Dendritic cell treated with granulocyte-macrophage colony-stimulating factor and Interleukin-4, amounts not matched to agents 40 ng/mL and 50 ng/mL, for 4 days (primary cell): Measurements from ENCODE around the gene CCNA2.

ENCODE experiments used
- H3K27ac Mint-ChIP-seq: one replicate; pipeline ENCODE4 v1.8.0; 2022; ENCODE audit warnings: mild to moderate bottlenecking, mixed read lengths
- H3K27me3 Mint-ChIP-seq: one replicate; pipeline ENCODE4 v1.8.0; 2022; ENCODE audit warnings: mild to moderate bottlenecking, mixed read lengths
- H3K36me3 Mint-ChIP-seq: one replicate; pipeline ENCODE4 v1.8.0; 2022; ENCODE audit warnings: low read depth, mixed read lengths
- H3K4me1 Mint-ChIP-seq: one replicate; pipeline ENCODE4 v1.8.0; 2022; ENCODE audit warnings: low read depth, mixed read lengths
- H3K4me3 Mint-ChIP-seq: one replicate; pipeline ENCODE4 v1.8.0; 2022; ENCODE audit warnings: mild to moderate bottlenecking, moderate library complexity, mixed read lengths
- H3K9me3 Mint-ChIP-seq: one replicate; pipeline ENCODE4 v1.8.0; 2022; ENCODE audit warnings: mixed read lengths
- intact Hi-C: fragments of 100-400 bp; cut with micrococcal nuclease; formaldehyde crosslinking; loops from one replicate; pipeline ENCODE4 v1.15.0; 2022

CCNA2 gene

DNA sequence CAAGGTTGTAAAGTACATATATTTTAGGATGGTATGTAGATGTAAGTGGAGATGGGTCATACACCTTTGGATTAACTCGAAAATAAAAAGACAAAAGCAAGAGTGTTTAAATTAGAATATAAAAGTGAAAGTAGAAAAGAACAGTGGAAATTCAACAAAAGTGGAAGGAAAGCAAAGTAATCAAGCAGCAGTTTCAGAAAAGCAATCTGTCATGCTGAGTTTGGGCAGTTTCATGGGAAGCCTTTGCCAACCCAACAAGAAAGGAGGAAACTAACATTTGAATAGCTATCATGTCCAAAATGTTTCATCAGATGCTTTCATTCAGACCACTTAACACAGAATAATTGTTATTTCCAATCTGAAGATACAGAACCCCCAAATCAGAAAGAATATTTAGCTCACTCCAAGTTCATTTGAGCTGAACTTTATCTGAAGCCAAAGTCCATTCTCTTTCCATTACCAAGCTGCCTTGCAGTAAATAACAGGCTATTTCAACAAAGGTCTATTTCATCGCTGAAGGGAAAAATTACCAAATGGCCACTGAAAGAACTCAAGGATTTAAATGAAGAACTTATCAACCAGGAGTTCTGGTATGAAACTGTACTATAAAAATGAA is 24.4 kb downstream of the CCNA2 start:
- Mint-ChIP-seq H3K4me3 (no peak overlapping the region), H3K27me3 (peaks cover 14% of the 10 kb centered on the region), H3K4me1 (peaks cover 18% of the 10 kb centered on the region), H3K9me3 (no peaks in the 10 kb centered on the region), H3K27ac (no peak overlapping the region), H3K36me3 (peaks cover 12% of the 10 kb centered on the region)
- intact Hi-C loops, result no loop called here

GRCh38 chr4:121796283-121796682 is 27.4 kb downstream of the CCNA2 start:
- no peaks in the 10 kb centered on the region for H3K36me3 Mint-ChIP-seq
- no peak overlapping the region for H3K27ac Mint-ChIP-seq
- H3K27me3 Mint-ChIP-seq, result peaks cover 17% of the 10 kb centered on the region
- H3K4me3 Mint-ChIP-seq, result no peak overlapping the region
- peaks cover 12% of the 10 kb centered on the region for H3K4me1 Mint-ChIP-seq
- no peaks in the 10 kb centered on the region for H3K9me3 Mint-ChIP-seq
- intact Hi-C loops, result no loop called here

DNA sequence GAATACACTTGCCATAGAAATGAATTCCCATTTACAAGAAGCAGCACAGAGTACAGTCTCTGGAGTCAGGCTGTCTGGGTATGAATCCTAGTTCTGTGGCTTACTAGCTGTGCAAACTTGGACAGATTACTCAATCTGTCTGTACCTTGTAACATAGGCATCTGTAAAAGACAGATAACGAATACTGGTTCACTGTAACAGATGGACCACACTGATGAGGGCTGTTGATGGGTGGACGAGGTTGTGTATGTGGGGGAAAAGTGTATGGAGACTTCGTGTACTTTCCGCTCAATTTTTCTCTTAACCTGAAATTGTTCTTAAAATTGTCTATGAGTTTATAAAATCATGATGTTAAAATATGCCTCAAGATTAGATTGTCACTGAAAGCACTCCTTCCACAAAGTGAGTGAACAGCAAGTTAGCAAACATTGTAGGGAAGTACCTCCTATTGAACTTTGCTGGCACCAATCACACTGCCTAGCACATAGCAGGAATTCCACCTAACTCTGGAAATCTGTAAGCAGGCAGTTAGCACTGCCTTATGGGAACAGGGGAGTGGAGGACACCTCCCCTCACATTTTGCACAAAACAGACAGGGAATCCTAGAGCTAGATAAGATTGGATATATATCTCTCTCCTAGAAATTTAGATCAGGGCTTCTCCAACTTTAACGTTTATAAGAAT is 29.0 kb downstream of the CCNA2 start:
- Mint-ChIP-seq H3K27me3 (peaks cover 21% of the 10 kb centered on the region), H3K4me1 (peaks cover 5% of the 10 kb centered on the region), H3K4me3 (no peak overlapping the region), H3K27ac (no peak overlapping the region), H3K36me3 (no peaks in the 10 kb centered on the region), H3K9me3 (no peaks in the 10 kb centered on the region)
- intact Hi-C loops, result no loop called here

DNA sequence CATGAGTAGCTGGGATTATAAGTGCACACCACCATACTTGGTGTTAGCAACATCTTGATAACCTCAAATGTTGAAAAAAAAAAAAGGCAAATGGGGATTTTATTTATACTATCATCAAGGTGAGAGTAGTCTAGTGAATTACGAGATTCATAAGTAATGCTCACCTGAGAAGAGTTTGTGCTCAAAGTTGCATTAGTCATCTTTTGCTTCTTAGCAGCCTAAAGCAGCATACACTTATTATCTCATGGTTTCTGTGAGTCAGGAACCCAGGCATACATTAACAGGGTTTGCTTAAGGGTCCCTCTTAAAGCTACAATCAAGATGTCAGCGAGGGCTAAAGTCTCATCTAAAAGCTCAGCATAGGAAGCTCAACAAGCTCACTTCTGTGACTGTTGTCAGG is 30.7 kb downstream of the CCNA2 start:
- peaks cover 9% of the 10 kb centered on the region for H3K4me1 Mint-ChIP-seq

GRCh38 chr4:121791481-121791880 is 32.2 kb downstream of the CCNA2 start:
- intact Hi-C loops, result no loop called here
- H3K27ac Mint-ChIP-seq, result no peak overlapping the region
- H3K9me3 Mint-ChIP-seq, result no peaks in the 10 kb centered on the region
- peaks cover 10% of the 10 kb centered on the region for H3K4me1 Mint-ChIP-seq
- peaks cover 32% of the 10 kb centered on the region for H3K27me3 Mint-ChIP-seq
- H3K36me3 Mint-ChIP-seq, result no peaks in the 10 kb centered on the region
- no peak overlapping the region for H3K4me3 Mint-ChIP-seq

More for the DNA sequence above, 30.7 kb downstream of the CCNA2 start:
- peaks cover 28% of the 10 kb centered on the region for H3K27me3 Mint-ChIP-seq
- H3K9me3 Mint-ChIP-seq, result no peaks in the 10 kb centered on the region
- no peaks in the 10 kb centered on the region for H3K36me3 Mint-ChIP-seq
- H3K4me3 Mint-ChIP-seq, result no peak overlapping the region
- intact Hi-C loops, result no loop called here
- no peak overlapping the region for H3K27ac Mint-ChIP-seq

DNA sequence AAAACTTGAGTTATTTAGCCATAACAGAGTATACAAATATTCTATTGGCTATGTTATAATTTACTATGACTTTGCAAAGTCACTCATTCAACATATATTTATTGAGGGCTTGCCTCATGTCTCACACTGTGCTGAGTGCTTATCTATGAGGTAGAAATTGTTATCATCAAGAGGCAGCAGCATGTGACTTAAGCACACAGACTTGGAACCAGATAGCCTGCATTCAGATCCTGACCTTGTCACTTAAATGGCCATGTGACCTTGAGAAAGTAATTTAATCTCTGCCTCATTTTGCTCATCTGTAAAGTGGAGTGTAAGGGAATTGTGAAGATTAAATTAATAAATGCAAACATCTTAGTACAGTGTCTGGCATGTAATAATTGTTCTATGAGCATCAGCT is 32.7 kb downstream of the CCNA2 start:
- H3K36me3 Mint-ChIP-seq, result no peaks in the 10 kb centered on the region
- intact Hi-C loops, result no loop called here
- H3K27ac Mint-ChIP-seq, result no peak overlapping the region
- peaks cover 10% of the 10 kb centered on the region for H3K4me1 Mint-ChIP-seq
- H3K9me3 Mint-ChIP-seq, result no peaks in the 10 kb centered on the region
- peaks cover 28% of the 10 kb centered on the region for H3K27me3 Mint-ChIP-seq
- no peak overlapping the region for H3K4me3 Mint-ChIP-seq

- Mint-ChIP-seq H3K9me3 (no peaks in the 10 kb centered on the region), H3K27me3 (peaks cover 30% of the 10 kb centered on the region), H3K36me3 (no peaks in the 10 kb centered on the region), H3K27ac (no peak overlapping the region), H3K4me3 (no peak overlapping the region), H3K4me1 (peaks cover 10% of the 10 kb centered on the region)
- intact Hi-C loops, result no loop called here
Observed at GRCh38 chr4:121789960-121790829, 33.5 kb downstream of the CCNA2 start.

DNA sequence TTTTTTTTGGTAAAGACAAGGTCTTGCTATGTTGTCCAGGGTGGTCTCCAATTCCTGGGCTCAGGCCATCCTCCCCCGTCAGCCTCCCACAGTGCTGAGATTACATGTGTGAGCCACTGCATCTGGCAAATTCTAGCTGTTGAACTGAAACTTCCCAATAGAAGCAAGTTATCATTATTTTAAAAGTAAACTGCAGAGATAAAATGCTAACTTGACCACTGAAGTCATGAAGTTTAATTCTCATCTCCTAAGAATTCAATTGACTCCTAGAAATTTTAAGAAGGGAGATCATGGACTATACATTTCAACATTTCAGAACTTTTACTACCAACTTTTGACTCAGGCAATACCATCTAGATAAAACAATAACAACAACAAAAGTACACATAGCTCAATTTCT is 34.2 kb downstream of the CCNA2 start:
- H3K27ac Mint-ChIP-seq, result no peak overlapping the region

DNA sequence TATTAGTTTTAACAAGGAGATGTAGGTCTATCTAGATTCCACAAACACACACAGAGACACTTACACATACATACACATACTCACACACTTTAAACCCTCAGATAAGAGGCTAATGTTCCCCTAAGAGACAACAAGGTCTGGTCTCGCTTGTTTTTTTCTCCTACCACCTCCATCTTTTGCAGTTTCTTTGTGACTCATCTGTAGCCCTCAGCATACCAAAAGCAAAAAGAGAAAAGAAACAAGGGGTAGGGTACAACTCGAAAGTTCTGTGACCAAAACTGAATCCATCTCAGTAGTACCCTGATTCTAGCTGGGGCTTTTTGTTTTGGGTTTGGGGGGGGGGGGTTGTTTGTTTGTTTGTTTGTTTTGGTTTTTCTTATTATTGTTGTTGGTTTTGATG is 34.8 kb downstream of the CCNA2 start:
- H3K9me3 Mint-ChIP-seq, result no peaks in the 10 kb centered on the region
- intact Hi-C loops, result no loop called here
- no peak overlapping the region for H3K4me3 Mint-ChIP-seq
- no peaks in the 10 kb centered on the region for H3K36me3 Mint-ChIP-seq
- H3K27ac Mint-ChIP-seq, result no peak overlapping the region
- peaks cover 10% of the 10 kb centered on the region for H3K4me1 Mint-ChIP-seq
- peaks cover 24% of the 10 kb centered on the region for H3K27me3 Mint-ChIP-seq

More for the DNA sequence above, 34.2 kb downstream of the CCNA2 start:
- H3K9me3 Mint-ChIP-seq, result no peaks in the 10 kb centered on the region
- H3K36me3 Mint-ChIP-seq, result no peaks in the 10 kb centered on the region
- peaks cover 10% of the 10 kb centered on the region for H3K4me1 Mint-ChIP-seq
- intact Hi-C loops, result no loop called here
- H3K27me3 Mint-ChIP-seq, result peaks cover 26% of the 10 kb centered on the region
- no peak overlapping the region for H3K4me3 Mint-ChIP-seq

DNA sequence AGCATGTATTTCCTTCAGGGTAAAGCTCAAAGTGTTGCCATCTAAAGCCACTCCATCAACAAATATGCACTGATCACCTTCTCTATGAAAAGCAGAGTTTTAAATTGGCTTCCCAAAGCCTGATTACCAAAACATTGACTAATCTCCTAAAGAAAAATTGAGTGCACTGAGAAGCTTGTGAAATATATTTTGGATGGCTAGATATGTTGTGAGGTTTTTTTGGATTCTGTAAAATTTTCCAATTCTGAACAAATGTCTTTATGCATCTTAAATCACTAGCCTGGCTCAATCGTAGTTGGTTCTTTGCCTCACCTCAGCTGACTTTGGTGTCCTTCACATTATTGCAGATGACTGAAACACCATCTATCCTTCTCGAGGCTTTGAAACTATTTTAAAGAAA is 37.5 kb downstream of the CCNA2 start:
- Mint-ChIP-seq H3K4me1 (peaks cover 16% of the 10 kb centered on the region), H3K4me3 (no peak overlapping the region), H3K9me3 (no peaks in the 10 kb centered on the region), H3K36me3 (no peaks in the 10 kb centered on the region), H3K27me3 (peaks cover 25% of the 10 kb centered on the region), H3K27ac (no peak overlapping the region)
- intact Hi-C loops, result no loop called here

- peaks cover 27% of the 10 kb centered on the region for H3K27me3 Mint-ChIP-seq
- H3K4me1 Mint-ChIP-seq, result peaks cover 16% of the 10 kb centered on the region
- no peak overlapping the region for H3K27ac Mint-ChIP-seq
- H3K36me3 Mint-ChIP-seq, result no peaks in the 10 kb centered on the region
- H3K4me3 Mint-ChIP-seq, result no peak overlapping the region
- intact Hi-C loops, result no loop called here
- no peaks in the 10 kb centered on the region for H3K9me3 Mint-ChIP-seq
Observed at GRCh38 chr4:121785479-121785878, 38.2 kb downstream of the CCNA2 start.

GRCh38 chr4:121784975-121785374 is 38.7 kb downstream of the CCNA2 start:
- Mint-ChIP-seq H3K9me3 (no peaks in the 10 kb centered on the region), H3K27me3 (peaks cover 27% of the 10 kb centered on the region), H3K4me1 (peaks cover 16% of the 10 kb centered on the region), H3K36me3 (no peaks in the 10 kb centered on the region), H3K4me3 (no peak overlapping the region), H3K27ac (no peak overlapping the region)
- intact Hi-C loops, result no loop called here

DNA sequence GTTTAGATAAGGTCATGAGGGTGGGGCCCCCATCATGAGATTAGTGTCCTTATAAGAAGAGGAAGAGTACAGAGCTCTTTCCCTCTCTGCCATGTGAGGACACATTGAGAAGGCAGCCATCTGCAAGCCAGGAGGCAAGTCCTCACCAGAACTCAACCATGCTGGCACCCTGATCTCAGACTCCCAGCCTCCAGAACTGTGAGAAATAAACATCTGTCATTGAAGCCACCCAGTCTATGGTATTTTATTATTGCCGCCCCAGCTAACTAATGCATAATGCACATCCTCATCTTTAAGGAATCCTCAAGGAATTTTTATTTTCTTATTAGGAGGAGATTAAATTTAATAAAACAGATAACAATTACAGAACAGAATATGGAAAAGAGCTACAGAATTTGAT is 39.3 kb downstream of the CCNA2 start:
- intact Hi-C loops, result no loop called here
- Mint-ChIP-seq H3K36me3 (no peaks in the 10 kb centered on the region), H3K27ac (no peak overlapping the region), H3K27me3 (peaks cover 26% of the 10 kb centered on the region), H3K4me3 (no peak overlapping the region), H3K4me1 (peaks cover 16% of the 10 kb centered on the region), H3K9me3 (no peaks in the 10 kb centered on the region)

GRCh38 chr4:121783210-121783609 is 40.5 kb downstream of the CCNA2 start:
- Mint-ChIP-seq H3K27me3 (peaks cover 23% of the 10 kb centered on the region), H3K4me1 (peaks cover 9% of the 10 kb centered on the region), H3K27ac (no peak overlapping the region), H3K36me3 (no peaks in the 10 kb centered on the region), H3K4me3 (no peak overlapping the region), H3K9me3 (no peaks in the 10 kb centered on the region)
- intact Hi-C loops, result no loop called here
